H1 (cell line): ENCODE results near the gene LY6G5C. TPM values are rescaled to one million over a fixed set of nuclear protein-coding genes. Genes with fewer than 3 reads are reported as not detected.

Experiments used
- KDM1A ChIP-seq: fragments of 200-600, 300-600 bp; sonication (generic); IDR thresholded peaks from 2 replicates; pipeline ENCODE4 v1.7.1; 2016; ENCODE audit warnings: mild to moderate bottlenecking, low read length, borderline replicate concordance
- KDM5A ChIP-seq: fragments of 200-600 bp; IDR thresholded peaks from 2 replicates; pipeline ENCODE4 v1.7.1; 2012; ENCODE audit warnings: mild to moderate bottlenecking, low read length, inconsistent platforms, mixed read lengths
- SIN3A ChIP-seq, 2 experiments: IDR thresholded peaks in 1 of 2; conservative IDR thresholded peaks in 1 of 2; 2 replicates each; pipeline ENCODE4 v1.6.1; 2011 to 2012; ENCODE audit warnings: low read length in 2 of 2, improper control_type of control experiment in 1 of 2, low read depth in 1 of 2, mild to moderate bottlenecking in 1 of 2
- USF2 ChIP-seq: IDR thresholded peaks from 2 replicates; pipeline ENCODE4 v1.6.1; 2011; ENCODE audit warnings: low read length, improper control_type of control experiment
- YY1 ChIP-seq: IDR thresholded peaks from 2 replicates; pipeline ENCODE4 v1.6.1; 2011; ENCODE audit warnings: low read depth, mild to moderate bottlenecking, low read length
- polyA plus RNA-seq, 7 experiments: library from polyadenylated mRNA; depleted of rRNA in 3 of 7; stranded (reverse) in 5 of 7; unstranded in 2 of 7; fragments of >200 nt in 5 of 7; fragments of 200-250 nt in 2 of 7; gene quantifications; 1 replicate in 5 of 7; 2 replicates in 1 of 7; 4 replicates in 1 of 7; pipeline versions ENCODE4 v1.2.1 to v1.2.3, GENCODE V29; 2011 to 2013; ENCODE audit warnings: missing spikeins in 2 of 7, mixed read lengths in 2 of 7
- total RNA-seq: library from RNA; stranded (reverse); fragmentation: NEBNext Ultra II Directional; extraction: Animal tissue kit (Norgen Biotek cat#: 25700); gene quantifications from 2 replicates; pipeline ENCODE4 v1.2.1, GENCODE V29; 2021

Gene LY6G5C
- total and polyA plus RNA-seq, 2 of the 8 experiments (the other 6 are each of a cell fraction or from before 2014, with no cell fraction given): 1.1 to 1.8 TPM

- TF ChIP-seq USF2: no peak
- no peak for TF ChIP-seq KDM1A
- no peak for TF ChIP-seq YY1
- TF ChIP-seq KDM5A: no peak
- no peak for TF ChIP-seq SIN3A (conservative IDR thresholded peaks at IDR 0.05 in 1 of 2, IDR thresholded peaks at IDR 0.05 in 1 of 2; ENCODE audit: low read depth in 1 of 2, low read length in 2 of 2)
- TF ChIP-seq, all 59 proteins: peak for 0
These were observed 47.4 kb downstream of the LY6G5C start (continued) for GRCh38 chr6:31633447-31633846.
